Measurements from ENCODE around the gene ANKRD11.
A peak's percentile ranks its signal among the peaks of the same experiment; 100 is the strongest.

Gene ANKRD11

GRCh38 chr16:89453501-89454321 is 36.6 kb downstream of the ANKRD11 start:
- H3K4me3 ChIP-seq (ENCODE audit: low read length), result no peak overlapping the region
- TF ChIP-seq CTCF (IDR thresholded peaks at IDR 0.05; ENCODE audit: insufficient read depth, low read depth, low read length, missing control alignments), result peak; percentile 31
- peak; percentile 34 for DNase-seq (ENCODE audit: low read depth)

- TF ChIP-seq CTCF (IDR thresholded peaks at IDR 0.05; ENCODE audit: insufficient read depth, low read depth, low read length, missing control alignments), result no peak
- no peak overlapping the region for H3K4me3 ChIP-seq (ENCODE audit: low read length)
- no peak for DNase-seq (ENCODE audit: low read depth)
Observed at GRCh38 chr16:89452925-89453324, 37.4 kb downstream of the ANKRD11 start.

GRCh38 chr16:89452241-89452640 is 38.1 kb downstream of the ANKRD11 start:
- no peak overlapping the region for H3K4me3 ChIP-seq (ENCODE audit: low read length)
- no peak for TF ChIP-seq CTCF (IDR thresholded peaks at IDR 0.05; ENCODE audit: insufficient read depth, low read depth, low read length, missing control alignments)

GRCh38 chr16:89450537-89450936 is 39.8 kb downstream of the ANKRD11 start:
- no peak for TF ChIP-seq CTCF (IDR thresholded peaks at IDR 0.05; ENCODE audit: insufficient read depth, low read depth, low read length, missing control alignments)
- H3K4me3 ChIP-seq (ENCODE audit: low read length), result no peak overlapping the region
- DNase-seq (ENCODE audit: low read depth), result no peak

More at GRCh38 chr16:89452241-89452640, 38.1 kb downstream of the ANKRD11 start:
- no peak for DNase-seq (ENCODE audit: low read depth)

GRCh38 chr16:89449726-89450335 is 40.5 kb downstream of the ANKRD11 start:
- no peak for TF ChIP-seq CTCF (IDR thresholded peaks at IDR 0.05; ENCODE audit: insufficient read depth, low read depth, low read length, missing control alignments)
- H3K4me3 ChIP-seq (ENCODE audit: low read length), result no peak overlapping the region
- peak; percentile 69 for DNase-seq (ENCODE audit: low read depth)

GRCh38 chr16:89448656-89449055 is 41.7 kb downstream of the ANKRD11 start:
- H3K4me3 ChIP-seq (ENCODE audit: low read length), result no peak overlapping the region
- no peak for DNase-seq (ENCODE audit: low read depth)
- TF ChIP-seq CTCF (IDR thresholded peaks at IDR 0.05; ENCODE audit: insufficient read depth, low read depth, low read length, missing control alignments), result no peak
